Glutamatergic neuron (in vitro differentiated cells): ENCODE data around the gene SLC66A3. TPM values are rescaled to one million over a fixed set of nuclear protein-coding genes. Genes with fewer than 3 reads are reported as not detected.

Experiments used
- DNase-seq: peaks from one replicate; pipeline ENCODE4 v3.0.0; 2022
- H3K27ac Mint-ChIP-seq: one replicate; pipeline ENCODE4 v1.8.0; 2020; ENCODE audit warnings: mild to moderate bottlenecking, mixed read lengths, inconsistent platforms; ENCODE audit not compliant: unreplicated experiment
- H3K27me3 Mint-ChIP-seq: one replicate; pipeline ENCODE4 v1.8.0; 2020; ENCODE audit warnings: mild to moderate bottlenecking, moderate library complexity, mixed read lengths, inconsistent platforms; ENCODE audit not compliant: unreplicated experiment
- H3K36me3 Mint-ChIP-seq: one replicate; pipeline ENCODE4 v1.8.0; 2020; ENCODE audit warnings: mild to moderate bottlenecking, mixed read lengths, inconsistent platforms; ENCODE audit not compliant: unreplicated experiment
- H3K4me1 Mint-ChIP-seq: one replicate; pipeline ENCODE4 v1.8.0; 2020; ENCODE audit warnings: mild to moderate bottlenecking, low read depth, mixed read lengths, inconsistent platforms; ENCODE audit not compliant: unreplicated experiment
- H3K4me3 Mint-ChIP-seq: one replicate; pipeline ENCODE4 v1.8.0; 2020; ENCODE audit warnings: mild to moderate bottlenecking, mixed read lengths, inconsistent platforms; ENCODE audit not compliant: unreplicated experiment
- H3K9me3 Mint-ChIP-seq: one replicate; pipeline ENCODE4 v1.8.0; 2020; ENCODE audit warnings: mild to moderate bottlenecking, moderate library complexity, mixed read lengths, inconsistent platforms; ENCODE audit not compliant: unreplicated experiment
- CTCF ChIP-seq: fragments of 200-600 bp; sonication (generic); IDR thresholded peaks from one replicate; pipeline ENCODE4 v1.5.0; 2021; ENCODE audit not compliant: partially characterized antibody, unreplicated experiment
- total RNA-seq: library from RNA; stranded (reverse); fragmentation: NEBNext Ultra II Directional; extraction: Animal tissue kit (Norgen Biotek cat#: 25700); gene quantifications from one replicate; pipeline ENCODE4 v1.2.1, GENCODE V29; 2021; ENCODE audit not compliant: unreplicated experiment

The SLC66A3 gene
- total RNA-seq, 1 donor from 2014 or later = 10.9 TPM

- peaks cover 2% of the 10 kb centered on the region for H3K9me3 Mint-ChIP-seq
- H3K36me3 Mint-ChIP-seq = peaks cover 3% of the 10 kb centered on the region
- H3K4me3 Mint-ChIP-seq = no peak overlapping the region
- DNase-seq = peak; percentile 89
- peaks cover 3% of the 10 kb centered on the region for H3K4me1 Mint-ChIP-seq
- peaks cover 9% of the 10 kb centered on the region for H3K27me3 Mint-ChIP-seq
- peak; percentile 79 for TF ChIP-seq CTCF
- H3K27ac Mint-ChIP-seq = no peak overlapping the region
These were observed 31.2 kb upstream of the SLC66A3 start for GRCh38 chr2:11123856-11124759.

- no peak for DNase-seq
- no peak for TF ChIP-seq CTCF
- no peak overlapping the region for H3K4me3 Mint-ChIP-seq
- no peak overlapping the region for H3K27ac Mint-ChIP-seq
- H3K27me3 Mint-ChIP-seq = peaks cover 7% of the 10 kb centered on the region
- peaks cover 3% of the 10 kb centered on the region for H3K4me1 Mint-ChIP-seq
- peaks cover 2% of the 10 kb centered on the region for H3K9me3 Mint-ChIP-seq
- peaks cover 3% of the 10 kb centered on the region for H3K36me3 Mint-ChIP-seq
These were observed 30.6 kb upstream of the SLC66A3 start for GRCh38 chr2:11124760-11125068.

- Mint-ChIP-seq H3K4me1 (no peaks in the 10 kb centered on the region), H3K27me3 (peaks cover 3% of the 10 kb centered on the region), H3K27ac (no peak overlapping the region), H3K4me3 (no peak overlapping the region), H3K9me3 (peaks cover 2% of the 10 kb centered on the region), H3K36me3 (no peaks in the 10 kb centered on the region)
- no peak for TF ChIP-seq CTCF
- no peak for DNase-seq
These were observed 27.5 kb upstream of the SLC66A3 start for GRCh38 chr2:11127761-11128160.

- no peak overlapping the region for H3K27ac Mint-ChIP-seq
- H3K9me3 Mint-ChIP-seq = peaks cover 3% of the 10 kb centered on the region
- no peak for DNase-seq
- TF ChIP-seq CTCF = no peak
- no peak overlapping the region for H3K4me3 Mint-ChIP-seq
- no peaks in the 10 kb centered on the region for H3K36me3 Mint-ChIP-seq
- no peaks in the 10 kb centered on the region for H3K27me3 Mint-ChIP-seq
- peaks cover 3% of the 10 kb centered on the region for H3K4me1 Mint-ChIP-seq
These were observed 26.9 kb upstream of the SLC66A3 start for GRCh38 chr2:11128243-11128951.
